OCI-LY7 (cell line): ENCODE measurements around the gene PDE6G.

ENCODE experiments used
- CTCF ChIP-seq: fragments of 200-600 bp; sonication (generic); conservative IDR thresholded peaks from 2 replicates; pipeline ENCODE4 v1.5.1; 2014; ENCODE audit warnings: mild to moderate bottlenecking, antibody characterized with exemption, low read length, moderate library complexity, mixed read lengths
- EZH2phosphoT487 ChIP-seq: fragments of 200-600 bp; sonication (generic); IDR thresholded peaks from 2 replicates; pipeline ENCODE4 v1.6.1; 2018; ENCODE audit warnings: low read depth, borderline replicate concordance, mild to moderate bottlenecking, mixed run types, antibody characterized with exemption, low read length, moderate library complexity, mixed read lengths

- TF ChIP-seq CTCF (no peak), EZH2phosphoT487 (no peak)
Measured at GRCh38 chr17:81662002-81662401, 5.7 kb upstream of the PDE6G start.
